SH-SY5Y (cell line): ENCODE data around the gene SLC27A5.

Source experiments
- GATA2 ChIP-seq: IDR thresholded peaks from 2 replicates; pipeline ENCODE4 v1.6.1; 2011; ENCODE audit warnings: mild to moderate bottlenecking, low read depth, low read length
- GATA3 ChIP-seq: IDR thresholded peaks from 2 replicates; pipeline ENCODE4 v1.6.1; 2011; ENCODE audit warnings: low read depth, mild to moderate bottlenecking, low read length, moderate library complexity

DNA sequence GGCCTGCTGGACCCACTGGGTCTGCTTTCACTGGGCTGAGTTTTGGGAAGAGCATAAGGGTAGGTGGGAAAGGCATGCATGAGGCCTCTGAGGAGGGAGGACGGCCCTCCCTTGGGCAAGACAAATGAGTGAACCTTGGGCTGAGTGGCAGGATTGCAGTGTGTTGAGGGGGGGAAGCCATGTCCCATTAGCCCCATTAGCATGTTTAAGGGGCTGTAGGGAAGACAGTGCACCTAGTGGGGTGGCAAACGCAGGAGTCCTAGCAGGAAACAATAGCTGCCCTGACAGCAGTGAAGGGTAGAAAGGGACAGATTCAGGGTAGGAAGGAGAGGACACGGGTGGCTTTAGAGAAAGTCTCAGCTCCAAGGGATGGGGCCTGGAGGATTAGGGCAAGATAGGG, 10.9 kb upstream of the SLC27A5 start:
- TF ChIP-seq GATA2: no peak
- TF ChIP-seq GATA3: no peak
